DLD1 (cell line): ENCODE results near the gene ANKH.

Source experiments
- in situ Hi-C: cut with HindIII; loops from 2 replicates; pipeline ENCODE4 v1.10.0; 2017; ENCODE audit warnings: low sequenced_read_pairs

The ANKH gene

DNA sequence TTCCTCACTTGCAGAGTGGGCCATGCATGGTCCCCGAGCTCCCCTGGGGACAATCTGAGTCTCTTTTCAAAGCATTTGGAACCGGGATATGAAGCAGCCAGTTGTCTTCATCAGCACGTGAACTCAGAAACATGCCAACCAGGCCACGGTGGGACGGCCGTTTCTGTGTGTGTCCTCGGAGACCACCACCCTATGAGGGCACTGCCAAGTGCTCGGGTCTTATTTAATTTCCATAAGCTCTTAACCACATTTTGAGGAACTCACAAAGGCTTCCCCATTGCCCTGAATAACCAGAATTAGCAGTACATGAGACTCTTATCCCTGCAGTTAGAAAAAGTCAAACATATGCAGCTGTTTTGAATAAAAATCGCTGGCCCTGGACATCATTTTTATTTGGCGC is 146.9 kb downstream of the ANKH start:
- in situ Hi-C loops, result loop anchor here (25.0 kb wide), 1 partner anchor 288 kb away; no protein-coding TSS in a partner anchor

DNA sequence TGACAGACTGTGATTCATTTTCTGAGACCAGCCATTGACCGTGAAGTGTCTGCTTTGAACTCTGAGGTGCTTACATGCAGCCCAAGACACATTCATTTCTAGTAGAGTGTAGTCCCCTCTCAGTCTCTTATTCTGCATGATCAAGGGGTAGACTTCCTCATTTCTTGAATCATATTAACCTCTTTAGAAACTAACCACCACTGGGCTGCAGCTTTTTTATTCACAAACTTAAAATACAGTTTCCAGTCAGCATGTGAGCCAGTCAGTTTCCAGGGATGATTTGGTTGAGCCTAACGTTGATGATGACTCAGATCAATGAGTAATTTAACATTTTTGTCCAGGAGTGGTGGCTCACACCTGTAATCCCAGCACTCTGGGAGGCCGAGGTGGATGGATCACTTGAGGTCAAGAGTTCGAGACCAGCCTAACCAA is 147.9 kb downstream of the ANKH start:
- in situ Hi-C loops, result no loop called here

DNA sequence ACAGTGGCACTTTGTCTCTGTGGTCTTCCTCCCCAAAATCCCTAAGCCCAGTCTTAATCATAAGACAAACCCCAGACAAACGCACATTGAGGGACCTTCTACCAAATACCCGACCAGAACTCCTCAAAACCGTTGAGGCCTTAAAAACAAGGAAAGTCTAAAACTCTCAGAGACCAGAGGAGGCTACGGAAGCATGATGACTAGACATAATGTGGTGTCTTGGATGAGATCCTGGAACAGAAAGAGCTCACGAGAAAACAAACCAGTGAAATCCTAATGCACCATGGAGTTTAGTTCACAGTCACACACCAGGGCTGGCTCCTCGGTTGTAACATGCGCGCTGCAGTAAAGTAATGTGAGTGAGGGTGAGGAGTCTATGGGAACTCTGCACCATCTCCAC is 148.7 kb downstream of the ANKH start:
- in situ Hi-C loops, result no loop called here

DNA sequence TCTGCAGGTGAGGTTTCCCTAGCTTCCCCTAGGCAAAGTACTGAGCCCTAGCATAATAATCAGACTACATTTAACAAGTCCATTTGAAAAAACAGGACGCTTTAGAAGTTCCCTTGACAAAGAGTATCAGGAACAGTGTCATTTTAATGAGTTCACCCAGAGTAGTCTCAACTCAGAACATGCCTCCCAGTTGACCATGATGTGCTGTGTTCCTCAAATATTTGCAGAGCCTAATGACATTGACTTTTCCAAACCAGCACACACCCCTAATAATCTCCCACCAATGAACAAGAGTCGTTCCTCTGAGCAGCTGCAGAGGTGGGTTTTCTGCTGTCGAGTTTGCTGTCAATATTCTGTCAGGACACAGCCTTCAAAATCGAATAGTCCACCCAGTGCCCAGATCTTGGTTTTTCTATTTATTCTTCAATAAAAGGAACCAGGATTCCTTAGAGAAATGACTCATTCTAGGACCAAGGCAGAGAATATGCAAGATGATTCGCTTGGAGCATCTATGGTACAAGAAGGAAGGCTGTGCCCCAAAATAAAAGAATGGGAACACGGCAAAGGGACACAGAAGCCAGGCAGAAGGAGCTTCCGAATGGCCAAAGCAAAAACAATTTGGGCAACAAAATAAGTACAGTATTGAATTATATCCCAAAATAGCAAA is 149.5 kb downstream of the ANKH start:
- in situ Hi-C loops, result no loop called here

DNA sequence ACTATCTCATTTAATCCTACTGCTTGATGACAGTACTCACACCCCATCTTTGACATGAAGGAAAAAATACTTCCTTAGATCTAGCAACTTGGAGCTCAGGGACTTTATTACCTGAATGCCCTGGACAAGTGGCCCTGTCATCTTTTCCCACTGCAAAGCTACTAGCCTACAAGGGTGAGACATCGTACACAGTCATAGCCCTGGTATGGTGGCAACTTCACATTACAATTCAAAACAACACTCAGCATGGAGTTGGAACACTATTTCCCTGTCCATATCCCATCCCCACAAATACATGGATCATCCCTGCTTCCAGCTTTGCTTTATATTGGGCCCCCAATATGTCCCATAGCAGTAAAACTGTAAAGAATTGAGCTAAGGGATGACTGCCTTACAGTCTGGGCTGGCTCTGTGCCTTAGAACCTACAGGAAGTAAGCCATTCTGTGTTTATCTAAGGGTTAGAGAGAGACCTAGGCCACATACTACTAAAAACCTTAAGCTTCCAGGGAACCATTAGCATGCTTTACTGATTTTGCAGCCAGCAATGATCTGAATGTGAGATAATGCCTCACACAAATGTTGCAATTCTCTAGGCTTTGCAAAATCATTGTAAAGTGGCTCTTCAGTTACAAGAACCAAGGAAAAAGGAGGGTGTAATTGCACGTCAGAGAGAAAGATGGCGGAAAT is 151.2 kb downstream of the ANKH start:
- in situ Hi-C loops, result no loop called here

DNA sequence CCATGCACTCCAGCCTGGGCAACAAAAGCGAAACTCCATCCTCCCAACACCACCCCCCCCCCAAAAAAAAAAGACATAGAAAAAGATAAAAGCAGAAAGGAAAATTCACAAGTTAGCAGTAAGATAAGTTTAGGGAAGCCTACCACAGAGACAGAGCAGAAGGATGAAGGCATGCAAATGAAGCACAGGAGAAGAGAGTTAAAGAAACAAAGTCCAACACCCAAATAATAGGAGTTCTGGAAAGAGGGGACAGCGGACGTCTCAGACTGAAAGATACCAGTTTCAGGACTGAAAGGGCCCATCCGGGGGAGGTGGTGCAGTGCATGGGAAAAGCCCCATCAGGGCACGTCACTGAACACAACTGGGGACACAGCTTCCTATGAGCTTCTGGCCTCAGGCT is 152.8 kb downstream of the ANKH start:
- in situ Hi-C loops, result no loop called here

DNA sequence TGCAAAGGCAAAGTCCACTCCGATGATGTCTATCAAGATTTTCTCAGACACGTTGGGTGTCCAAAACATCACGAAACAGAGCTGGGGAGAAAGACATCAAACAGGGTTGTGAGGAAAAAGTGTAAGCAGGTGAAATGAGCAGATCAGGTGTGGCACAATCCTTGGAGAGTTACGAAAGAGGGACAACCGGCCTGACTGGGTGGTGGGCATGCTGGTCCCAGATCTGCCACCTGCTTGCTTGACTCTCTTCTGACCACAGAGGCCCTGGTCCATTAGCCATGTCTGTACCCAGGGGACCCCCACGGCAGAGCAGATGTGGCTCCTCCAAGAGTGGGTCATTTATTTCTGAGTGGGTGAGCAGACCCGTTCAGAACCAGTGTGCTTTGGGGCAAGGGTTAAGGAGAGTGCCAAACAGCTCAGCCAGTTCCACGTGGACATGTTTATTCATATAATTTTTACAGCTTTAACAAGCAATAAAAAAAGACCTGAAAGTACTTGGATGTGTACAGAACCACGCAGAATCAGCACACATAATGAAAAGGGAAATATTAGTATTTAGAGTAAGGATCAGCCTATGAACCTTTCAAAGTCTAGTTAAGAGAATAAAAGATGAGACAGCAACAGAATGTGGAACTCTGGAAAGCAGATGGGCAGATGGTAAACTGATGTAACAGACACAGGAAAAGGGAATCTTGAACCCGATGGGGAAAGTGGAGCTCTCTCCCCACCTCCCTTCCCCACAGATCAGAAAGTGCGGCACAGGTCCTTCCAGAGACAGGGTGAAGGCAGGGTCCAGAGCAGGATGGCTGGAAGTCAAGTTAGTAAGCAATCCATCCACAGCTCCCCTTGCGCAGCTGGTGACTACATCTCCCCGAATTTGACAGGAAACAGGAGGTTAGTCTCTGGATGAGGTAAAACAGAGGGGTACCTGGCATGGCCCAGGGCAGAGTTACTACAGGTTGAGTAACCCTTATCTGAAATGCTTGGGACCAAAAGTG is 154.5 kb downstream of the ANKH start:
- in situ Hi-C loops, result no loop called here

DNA sequence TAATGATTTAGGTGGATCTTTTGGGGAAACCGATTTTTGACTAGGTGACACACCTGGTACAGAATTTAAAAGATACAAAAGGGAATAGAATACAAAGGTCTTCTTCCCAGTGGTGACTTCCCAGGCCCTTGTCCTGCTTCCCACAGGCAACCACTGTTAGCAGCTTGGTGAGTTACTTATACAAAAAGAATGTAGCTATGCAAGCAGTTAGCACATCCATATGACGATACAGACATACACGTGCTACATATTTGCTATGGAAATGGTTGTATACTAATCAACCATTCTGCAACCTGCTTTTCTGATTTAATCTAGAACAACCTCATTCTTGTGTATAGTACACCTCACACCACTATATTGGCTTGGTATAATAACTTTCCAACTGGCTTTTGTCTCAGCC is 156.1 kb downstream of the ANKH start:
- in situ Hi-C loops, result no loop called here

DNA sequence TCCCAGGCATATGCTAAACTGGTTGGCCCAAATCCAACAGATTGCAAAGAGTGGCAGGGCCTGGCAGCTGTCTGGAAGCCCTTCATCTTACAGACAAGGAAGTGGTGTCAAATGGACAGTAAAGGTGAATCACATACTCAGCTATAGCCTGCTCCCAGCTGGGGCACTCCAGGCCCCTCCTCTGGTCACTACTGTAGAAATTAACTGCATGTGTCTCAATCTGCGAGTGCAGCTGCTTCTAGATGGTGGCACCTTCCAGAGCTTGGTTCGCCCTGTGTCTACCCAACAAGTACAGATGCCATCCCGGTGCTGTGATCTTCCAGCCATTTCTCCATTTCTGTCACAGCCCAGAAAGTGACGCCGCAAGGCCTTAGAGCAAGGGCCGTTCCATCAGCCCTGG is 156.9 kb downstream of the ANKH start:
- in situ Hi-C loops, result no loop called here

DNA sequence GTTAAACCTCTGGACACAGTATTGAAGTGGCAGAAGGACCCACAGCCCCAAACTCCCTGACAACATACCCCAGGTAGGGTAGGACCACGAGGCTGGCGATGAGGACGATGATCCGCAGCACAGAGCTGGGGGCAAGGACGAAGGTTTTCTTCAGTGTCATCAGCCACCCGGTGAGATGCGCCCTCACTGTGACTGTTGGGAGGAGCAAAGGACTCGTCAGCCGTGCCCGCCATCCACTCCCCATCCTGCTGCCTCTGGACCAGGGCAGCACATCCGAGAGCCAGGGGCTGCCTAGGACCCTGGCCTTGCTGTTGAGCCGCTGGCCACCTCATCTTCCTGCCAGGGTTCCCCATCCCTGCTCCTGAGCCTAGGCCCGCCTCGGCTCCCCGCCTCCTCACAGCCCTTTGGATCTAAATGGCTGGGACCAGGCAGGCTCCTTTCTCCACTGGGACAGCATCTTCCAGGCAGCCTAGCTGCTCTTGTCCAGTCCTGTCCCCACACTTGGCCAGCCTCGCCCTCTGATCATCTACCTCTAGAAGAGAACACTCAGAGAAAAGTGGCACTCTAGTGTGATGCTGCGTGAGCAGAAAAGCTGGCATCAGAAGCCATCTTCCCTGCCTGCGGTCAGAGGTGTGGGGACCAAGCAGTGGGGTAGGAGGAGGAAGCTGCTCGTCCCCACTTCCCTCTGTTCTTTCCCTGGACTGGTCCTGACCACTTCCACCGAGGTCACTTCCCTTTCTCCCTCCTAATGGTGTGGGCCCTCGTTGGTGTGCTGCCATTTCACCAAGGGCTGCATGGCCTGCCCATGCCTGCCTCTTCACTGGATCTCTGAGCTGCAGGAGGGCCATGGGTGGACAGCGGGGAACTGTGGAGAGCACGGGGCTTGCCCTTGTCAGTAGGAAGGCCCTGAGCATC is 157.8 kb downstream of the ANKH start:
- in situ Hi-C loops, result no loop called here

DNA sequence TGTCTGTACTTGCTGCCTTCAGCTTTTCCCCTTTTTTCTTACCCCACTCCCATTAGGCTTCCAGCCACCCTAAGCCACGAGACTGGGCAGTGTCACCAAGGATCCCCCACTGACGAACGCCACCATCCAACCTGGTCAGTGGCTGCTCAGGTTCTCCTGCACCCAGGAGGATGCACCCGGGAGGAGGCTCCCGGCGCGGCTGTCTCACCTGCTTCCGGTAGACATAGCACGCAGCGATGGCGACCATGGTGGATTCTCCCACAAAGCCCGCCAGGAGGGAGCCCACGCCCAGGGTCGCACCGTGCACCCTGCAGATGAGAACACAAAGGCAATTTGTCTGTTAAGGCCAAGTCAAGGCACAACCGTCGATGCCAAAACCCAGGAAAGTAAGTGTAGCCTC is 158.9 kb downstream of the ANKH start:
- in situ Hi-C loops, result no loop called here

DNA sequence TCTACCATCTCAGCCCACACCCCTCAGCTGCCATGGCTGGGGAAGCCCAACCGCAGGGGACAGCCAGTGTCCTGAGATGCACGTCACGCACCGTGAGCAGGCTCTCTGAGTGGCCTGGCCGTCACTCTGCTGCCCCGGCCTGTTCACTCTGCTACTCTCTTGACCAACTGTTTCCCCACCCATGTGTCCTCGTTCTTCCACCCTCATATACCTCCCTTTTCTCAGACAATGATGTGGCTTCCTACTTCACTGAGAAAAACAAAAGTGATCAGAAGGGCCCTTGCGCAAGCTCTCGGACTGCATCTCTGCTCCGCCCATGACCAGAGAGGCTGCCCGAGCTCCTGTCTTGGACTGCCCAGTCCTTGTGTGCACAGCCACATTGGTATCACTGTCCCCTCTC is 159.4 kb downstream of the ANKH start:
- in situ Hi-C loops, result no loop called here

DNA sequence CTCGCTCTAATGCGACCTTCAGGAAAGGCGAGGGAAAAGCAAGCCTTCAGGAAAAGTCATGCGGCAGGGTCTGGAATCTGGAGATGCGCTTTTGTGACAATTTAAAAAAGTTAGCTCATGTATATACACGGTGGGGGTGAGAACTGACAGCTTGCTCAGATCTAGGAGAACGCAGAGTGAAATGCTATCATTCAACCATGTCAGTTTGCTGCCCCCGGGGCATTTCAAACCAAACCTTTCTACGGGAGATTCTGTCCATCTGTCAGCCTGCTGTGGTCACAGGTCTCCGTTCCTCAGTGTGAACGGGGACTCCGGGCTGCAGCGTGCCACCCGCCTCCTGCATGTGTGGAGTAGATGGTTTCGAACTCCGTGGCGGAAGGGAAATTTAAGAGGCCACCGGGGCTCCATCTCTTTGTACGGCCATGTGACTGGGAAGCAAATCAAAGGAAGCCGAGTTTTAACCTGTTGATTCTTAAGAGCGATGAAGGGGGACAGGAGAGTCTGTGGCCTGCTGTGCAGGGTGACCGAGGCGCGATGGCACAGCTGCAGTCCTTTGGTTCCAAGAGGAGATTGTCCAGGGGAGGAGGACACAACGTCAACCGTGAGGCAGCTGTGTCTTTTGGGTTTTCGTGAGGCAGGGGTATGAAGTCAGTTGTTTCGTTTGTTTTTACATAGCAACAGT is 161.1 kb downstream of the ANKH start:
- in situ Hi-C loops, result no loop called here

DNA sequence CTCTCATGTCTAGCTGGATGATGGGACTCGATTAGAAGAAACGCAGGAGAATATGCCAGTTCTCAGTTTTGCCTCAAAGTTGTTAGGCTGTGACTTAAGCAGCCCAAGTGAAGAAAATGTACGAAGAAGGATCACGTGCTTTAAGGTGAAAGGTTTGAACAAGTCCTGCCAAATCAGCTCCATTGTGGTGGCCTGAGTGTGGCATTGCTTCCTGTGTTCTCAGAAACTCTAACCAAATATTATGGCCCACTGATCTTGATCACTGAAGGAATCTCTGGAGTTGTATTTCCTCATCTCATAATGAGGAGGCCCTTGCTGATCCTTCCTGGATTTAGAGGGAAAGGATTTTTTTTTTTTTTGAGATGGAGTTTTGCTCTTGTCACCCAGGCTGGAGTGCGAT is 163.0 kb downstream of the ANKH start:
- in situ Hi-C loops, result no loop called here

DNA sequence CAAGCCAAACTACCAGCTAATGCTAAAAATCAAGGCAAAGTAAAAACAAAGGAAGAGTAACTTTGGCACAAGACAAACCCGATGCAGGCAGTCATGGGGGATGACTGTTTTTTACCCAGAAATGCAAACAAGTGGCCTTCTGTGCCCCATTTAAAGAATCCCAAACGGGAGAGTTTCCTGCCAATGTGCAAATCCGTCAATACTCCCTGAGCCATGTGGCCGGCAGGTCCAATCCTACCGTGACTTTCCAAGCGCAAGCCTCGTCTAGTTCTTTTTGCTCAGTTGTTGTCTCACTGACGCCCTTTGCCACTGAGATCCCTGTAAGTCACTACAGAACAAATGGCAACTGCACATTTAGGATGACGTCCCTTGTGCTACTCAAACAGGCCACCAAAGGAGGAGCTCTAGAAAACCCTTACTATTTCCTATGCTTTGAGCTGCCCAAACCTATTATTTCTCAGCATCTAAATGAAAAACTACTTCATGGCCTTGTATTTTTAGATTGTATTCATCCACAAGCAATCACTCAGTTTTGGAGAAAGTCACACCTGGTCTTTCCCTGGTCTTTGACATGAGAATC is 163.7 kb downstream of the ANKH start:
- in situ Hi-C loops, result no loop called here

DNA sequence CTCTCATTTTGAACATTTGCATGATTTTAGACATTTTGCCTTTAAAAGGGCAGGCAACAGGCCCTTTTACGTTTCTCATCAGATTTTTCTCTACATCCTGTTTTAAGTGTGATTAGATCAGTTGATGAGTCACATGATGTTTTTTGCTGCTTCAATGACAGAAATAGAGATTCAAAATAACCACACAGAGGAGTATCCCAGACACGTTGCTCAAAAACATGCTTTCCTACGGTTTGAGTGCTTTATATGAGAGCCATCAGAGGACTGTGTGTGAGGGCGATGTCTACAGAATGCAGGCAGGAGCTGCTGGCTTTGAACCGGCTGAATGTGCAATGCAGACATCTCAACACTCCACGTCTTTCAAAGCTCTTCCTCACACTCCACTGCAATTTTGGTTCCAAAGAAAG is 165.0 kb downstream of the ANKH start:
- in situ Hi-C loops, result no loop called here

DNA sequence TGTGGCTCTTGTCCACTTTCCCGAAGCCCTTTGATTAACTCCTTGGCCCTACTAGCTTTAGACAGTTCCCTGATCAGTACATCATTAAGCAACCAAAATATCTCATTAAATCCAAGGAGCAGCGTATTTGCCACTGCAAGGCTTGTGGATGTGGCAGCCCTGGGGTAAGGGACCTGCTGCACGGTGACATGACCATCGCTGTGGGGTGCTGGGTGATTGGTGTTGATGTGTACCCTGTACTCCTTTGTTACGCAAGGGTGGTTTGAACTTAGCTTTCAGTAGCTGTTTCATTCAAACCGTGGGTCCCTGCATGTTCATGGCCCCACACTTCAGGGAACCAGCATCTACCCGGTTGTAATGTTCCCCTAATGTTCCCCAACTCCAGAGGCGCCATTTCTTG is 166.0 kb downstream of the ANKH start:
- in situ Hi-C loops, result no loop called here

DNA sequence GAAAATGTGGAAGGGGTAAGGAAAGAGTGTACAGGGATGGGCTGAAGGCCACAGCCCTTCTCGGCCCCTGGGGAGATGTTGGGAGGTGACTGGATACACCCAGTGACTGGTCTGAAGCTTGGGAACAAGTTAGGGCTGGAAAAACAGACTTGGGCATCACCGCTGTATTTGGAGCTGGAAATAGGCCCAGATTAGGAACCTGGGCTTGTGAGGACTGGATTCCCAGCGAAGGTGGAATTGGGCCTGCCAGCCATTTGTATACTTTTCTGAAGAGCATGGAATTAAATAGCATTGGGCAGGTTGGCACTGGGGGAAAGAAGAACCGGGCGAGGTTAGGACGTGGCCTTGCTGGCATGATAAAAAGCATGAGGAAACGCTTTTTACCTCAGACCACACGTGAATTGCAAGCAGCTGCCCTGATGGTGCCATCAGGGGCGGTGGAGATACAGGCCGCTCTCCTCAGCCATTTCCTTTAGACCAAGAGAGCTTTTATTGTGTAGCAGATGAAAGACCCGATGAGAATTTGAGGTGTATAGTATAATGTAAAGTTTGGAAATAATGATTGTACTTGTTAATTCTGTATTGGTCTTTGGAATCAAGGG is 169.2 kb downstream of the ANKH start:
- in situ Hi-C loops, result no loop called here

DNA sequence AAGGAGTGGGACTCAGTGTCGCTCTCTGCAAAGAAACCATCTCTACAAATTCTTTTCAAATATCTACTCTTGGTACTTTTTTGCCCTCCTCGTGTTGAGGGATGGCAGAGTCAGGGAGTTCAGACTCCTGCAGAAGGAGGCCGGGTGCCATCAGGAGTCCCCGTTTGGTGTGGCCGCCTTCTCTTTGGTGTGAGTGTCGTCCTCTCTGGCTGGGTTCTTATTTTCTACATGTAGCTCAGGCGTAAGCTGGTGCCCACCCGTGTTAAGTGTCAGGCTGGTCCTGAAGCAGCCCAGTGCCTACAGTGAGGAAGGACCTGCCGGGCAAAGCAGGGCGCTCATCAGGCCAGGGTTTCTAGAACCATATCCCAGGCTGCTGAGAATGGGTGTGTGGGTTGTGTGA is 170.0 kb downstream of the ANKH start:
- in situ Hi-C loops, result no loop called here
